Testis (tissue), 2 donors: ENCODE measurements around the gene SLF2.

Experiments used
- POLR2A ChIP-seq: fragments of 450-650 bp; IDR thresholded peaks from one replicate; pipeline ENCODE4 v1.6.1; 2017; ENCODE audit warnings: antibody characterized with exemption, mild to moderate bottlenecking, moderate library complexity
- TF ChIP-seq, protein P1 (sequence below), 3 experiments: fragments of 450-650 bp in 2 of 3; fragments of 200-600 bp in 1 of 3; sonication (generic) in 1 of 3; IDR thresholded peaks; one replicate each; pipeline ENCODE4 v1.5.1; 2016 to 2019; ENCODE audit warnings: antibody characterized with exemption in 3 of 3, mild to moderate bottlenecking in 2 of 3, moderate library complexity in 1 of 3

DNA sequence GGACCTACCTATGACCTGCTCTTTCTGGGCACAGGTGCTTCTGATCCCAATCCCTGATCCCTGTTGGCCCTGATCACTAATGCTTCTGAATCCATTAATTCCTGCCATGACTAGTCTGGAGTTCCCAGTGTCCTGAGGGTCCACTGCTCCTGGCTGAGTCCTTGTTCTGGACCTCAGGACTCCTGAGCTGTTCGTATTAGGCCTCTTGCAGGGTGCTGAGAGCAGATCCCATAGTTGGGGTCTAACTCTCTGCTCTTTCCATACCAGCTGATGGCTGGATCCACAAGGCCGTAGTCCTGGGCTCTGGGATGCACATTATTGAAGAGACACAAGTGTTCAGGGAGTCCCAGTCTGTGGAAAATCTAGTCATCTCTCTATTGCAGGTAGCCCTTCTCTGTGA is 67.5 kb downstream of the SLF2 start:
- TF ChIP-seq, protein P1, sequence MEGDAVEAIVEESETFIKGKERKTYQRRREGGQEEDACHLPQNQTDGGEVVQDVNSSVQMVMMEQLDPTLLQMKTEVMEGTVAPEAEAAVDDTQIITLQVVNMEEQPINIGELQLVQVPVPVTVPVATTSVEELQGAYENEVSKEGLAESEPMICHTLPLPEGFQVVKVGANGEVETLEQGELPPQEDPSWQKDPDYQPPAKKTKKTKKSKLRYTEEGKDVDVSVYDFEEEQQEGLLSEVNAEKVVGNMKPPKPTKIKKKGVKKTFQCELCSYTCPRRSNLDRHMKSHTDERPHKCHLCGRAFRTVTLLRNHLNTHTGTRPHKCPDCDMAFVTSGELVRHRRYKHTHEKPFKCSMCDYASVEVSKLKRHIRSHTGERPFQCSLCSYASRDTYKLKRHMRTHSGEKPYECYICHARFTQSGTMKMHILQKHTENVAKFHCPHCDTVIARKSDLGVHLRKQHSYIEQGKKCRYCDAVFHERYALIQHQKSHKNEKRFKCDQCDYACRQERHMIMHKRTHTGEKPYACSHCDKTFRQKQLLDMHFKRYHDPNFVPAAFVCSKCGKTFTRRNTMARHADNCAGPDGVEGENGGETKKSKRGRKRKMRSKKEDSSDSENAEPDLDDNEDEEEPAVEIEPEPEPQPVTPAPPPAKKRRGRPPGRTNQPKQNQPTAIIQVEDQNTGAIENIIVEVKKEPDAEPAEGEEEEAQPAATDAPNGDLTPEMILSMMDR (IDR thresholded peaks at IDR 0.05), result no peak
- TF ChIP-seq POLR2A, result no peak
